ENCODE data around the gene MED13L.

Gene MED13L

GRCh38 chr12:116297224-116297834 lies 19.8 kb upstream of the MED13L start:
- DNase-seq (ENCODE audit: extremely low read depth, low read depth): no peak
- TF ChIP-seq, protein P1, sequence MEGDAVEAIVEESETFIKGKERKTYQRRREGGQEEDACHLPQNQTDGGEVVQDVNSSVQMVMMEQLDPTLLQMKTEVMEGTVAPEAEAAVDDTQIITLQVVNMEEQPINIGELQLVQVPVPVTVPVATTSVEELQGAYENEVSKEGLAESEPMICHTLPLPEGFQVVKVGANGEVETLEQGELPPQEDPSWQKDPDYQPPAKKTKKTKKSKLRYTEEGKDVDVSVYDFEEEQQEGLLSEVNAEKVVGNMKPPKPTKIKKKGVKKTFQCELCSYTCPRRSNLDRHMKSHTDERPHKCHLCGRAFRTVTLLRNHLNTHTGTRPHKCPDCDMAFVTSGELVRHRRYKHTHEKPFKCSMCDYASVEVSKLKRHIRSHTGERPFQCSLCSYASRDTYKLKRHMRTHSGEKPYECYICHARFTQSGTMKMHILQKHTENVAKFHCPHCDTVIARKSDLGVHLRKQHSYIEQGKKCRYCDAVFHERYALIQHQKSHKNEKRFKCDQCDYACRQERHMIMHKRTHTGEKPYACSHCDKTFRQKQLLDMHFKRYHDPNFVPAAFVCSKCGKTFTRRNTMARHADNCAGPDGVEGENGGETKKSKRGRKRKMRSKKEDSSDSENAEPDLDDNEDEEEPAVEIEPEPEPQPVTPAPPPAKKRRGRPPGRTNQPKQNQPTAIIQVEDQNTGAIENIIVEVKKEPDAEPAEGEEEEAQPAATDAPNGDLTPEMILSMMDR (IDR thresholded peaks at IDR 0.05; ENCODE audit: low read depth, low read length): no peak

DNA sequence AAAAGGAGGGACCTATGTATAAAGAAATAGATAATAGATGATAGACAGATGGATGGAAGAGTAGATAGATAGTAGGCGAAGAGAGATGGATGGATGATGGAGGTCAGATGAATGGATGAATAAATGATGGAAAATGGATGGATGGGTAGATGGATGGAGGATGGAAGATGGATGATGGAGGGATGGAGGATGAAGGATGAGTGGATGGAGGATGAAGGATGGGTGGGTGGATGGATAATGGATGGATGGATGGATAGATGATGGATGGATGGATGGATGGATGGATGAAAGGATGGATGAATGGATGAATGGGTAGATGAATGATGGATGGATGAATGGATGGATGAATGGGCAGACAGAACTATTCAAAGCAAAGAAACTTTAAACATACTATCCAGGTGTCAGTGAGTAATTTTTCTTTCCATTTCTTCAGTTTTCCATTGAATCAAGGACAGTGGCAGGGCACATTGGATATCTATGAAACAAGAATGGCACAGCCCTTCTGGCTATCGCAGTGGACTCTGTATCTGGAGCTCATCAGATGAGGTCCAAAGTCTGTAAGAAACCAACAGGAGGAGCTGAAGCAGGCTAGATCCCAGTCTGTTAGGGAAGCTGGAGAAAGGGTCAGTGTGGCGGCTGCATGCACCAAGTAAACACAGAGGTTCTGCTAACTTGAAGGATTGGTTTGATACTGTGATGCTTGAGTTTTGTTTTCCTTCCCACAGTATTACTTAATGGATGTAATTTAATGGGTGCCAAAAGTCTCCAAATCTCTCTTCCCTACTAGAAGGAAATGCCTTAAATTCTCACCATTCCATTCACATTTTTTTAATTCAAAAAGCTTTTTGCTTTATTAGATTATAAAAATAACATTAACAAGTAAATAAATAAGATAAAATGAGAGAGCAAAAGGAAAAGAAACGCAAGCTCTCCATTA lies 18.1 kb upstream of the MED13L start:
- TF ChIP-seq, protein P1 (IDR thresholded peaks at IDR 0.05; ENCODE audit: low read depth, low read length): no peak
- no peak for DNase-seq (ENCODE audit: extremely low read depth, low read depth)

DNA sequence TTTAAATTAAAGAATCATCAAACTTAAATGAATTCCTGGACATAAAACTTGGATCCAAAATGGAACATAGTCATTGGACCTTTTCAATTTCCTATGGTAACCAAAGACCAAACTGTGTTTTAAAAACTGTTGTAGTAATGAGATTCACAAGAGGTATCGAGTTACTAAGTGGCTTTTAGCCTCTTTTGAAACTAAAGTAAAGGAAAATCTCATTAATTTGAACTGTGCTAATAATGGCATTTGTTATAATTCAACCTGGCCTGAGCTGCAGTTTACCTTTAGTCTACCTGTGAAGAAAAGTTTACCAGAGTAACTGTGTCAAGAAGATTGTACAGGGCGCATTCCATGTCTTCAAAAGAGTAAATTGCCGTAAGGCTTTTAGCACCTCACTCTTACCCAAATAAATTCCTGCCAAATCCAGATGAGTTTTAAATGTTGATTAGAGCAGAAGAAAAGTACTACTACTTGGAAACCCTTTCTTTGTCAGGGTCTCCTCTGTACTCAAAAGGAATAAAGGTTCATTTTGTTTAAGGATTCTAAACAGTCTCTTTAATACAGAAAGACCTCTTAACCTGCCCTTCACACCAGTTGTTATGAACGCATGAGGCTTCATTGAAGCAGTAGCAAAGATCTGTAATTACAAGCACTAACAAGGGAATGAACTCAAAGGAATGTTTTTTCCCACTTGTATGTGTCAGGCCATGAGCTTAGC lies 17.1 kb upstream of the MED13L start:
- TF ChIP-seq, protein P1 (IDR thresholded peaks at IDR 0.05; ENCODE audit: low read depth, low read length): no peak

DNA sequence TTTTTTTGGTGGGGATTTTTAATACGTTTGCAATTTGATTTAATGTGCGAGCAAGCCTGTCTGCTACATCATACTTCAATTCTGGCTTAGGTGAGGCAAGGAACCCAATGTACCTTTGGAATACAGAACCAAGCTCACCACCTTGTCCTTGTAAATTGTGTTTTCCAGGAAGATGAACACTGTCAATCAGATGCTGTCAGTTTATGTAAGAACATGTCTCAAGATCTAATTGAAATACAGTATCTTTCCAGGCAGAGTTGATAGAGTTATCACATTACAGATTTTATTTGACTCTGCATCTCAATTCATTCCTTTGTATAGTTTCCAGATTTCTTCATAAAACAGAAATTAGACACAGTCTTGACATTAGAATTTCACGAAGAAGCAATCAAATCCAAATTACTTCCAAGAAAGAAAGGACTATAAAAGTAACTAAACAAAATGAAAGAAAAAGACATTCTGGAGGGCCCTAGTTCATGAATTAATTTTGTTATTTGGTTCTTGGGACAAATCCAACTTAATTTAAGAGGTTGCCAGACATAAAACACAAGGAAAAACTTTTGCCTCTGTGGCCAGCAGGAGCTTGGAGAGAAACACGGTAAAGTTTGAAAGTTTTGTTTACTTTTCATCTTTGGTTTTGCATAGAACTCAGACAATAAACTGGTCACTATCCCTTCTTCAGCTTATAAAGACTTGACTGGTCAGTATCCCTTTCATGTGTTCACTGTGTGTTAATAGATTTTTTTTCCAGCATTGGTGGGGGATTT lies 16.4 kb upstream of the MED13L start:
- TF ChIP-seq, protein P1 (IDR thresholded peaks at IDR 0.05; ENCODE audit: low read depth, low read length): no peak; the same call in 1 of the 2 replicates
- DNase-seq (ENCODE audit: extremely low read depth, low read depth): no peak

More for the DNA sequence above, 17.1 kb upstream of the MED13L start:
- DNase-seq (ENCODE audit: extremely low read depth, low read depth): no peak

GRCh38 chr12:116291218-116291617 lies 13.7 kb upstream of the MED13L start:
- TF ChIP-seq, protein P1 (IDR thresholded peaks at IDR 0.05; ENCODE audit: low read depth, low read length): no peak
- no peak for DNase-seq (ENCODE audit: extremely low read depth, low read depth)

GRCh38 chr12:116288735-116289134 lies 11.2 kb upstream of the MED13L start:
- TF ChIP-seq, protein P1 (IDR thresholded peaks at IDR 0.05; ENCODE audit: low read depth, low read length): no peak
- no peak for DNase-seq (ENCODE audit: extremely low read depth, low read depth)
